ENCODE measurements around the gene CEP192.

DNA sequence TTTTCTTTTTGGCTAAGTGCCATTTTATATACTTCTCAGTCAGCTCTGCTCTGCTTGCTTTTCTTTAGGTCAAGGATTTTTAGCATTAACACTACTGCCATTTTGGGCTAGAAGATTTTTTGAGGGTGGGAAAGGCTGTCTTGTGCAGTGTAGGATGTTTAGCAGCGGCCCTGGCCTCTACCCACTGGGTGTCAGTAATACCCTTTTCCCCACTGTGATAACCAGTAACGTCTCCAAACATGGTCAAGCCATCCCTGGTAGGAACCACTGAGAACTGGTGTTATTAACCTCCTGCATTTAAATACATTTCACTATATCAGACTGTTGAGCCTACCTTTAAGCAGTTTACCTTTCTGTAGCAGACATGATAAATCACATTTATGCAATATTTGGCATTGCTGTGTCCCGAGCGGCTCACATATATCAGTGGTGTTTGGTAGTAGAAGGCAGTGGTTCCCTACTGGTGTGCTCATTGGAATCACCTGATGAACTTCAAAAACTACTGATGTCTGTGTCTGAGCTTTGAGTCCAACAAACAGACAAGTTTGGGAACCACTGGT lies 70.5 kb downstream of the CEP192 start:
- TF ChIP-seq POLR2A (IDR thresholded peaks at IDR 0.05) (no peak), CTCF (IDR thresholded peaks at IDR 0.05) (no peak)

All from uterus (tissue), 2 donors.